ENCODE measurements around the gene C3orf33.

The C3orf33 gene

GRCh38 chr3:155741603-155742002 lies 64.5 kb downstream of the C3orf33 start:
- no peak for DNase-seq (ENCODE audit: low read depth)

- DNase-seq (ENCODE audit: low read depth) = no peak
Observed at GRCh38 chr3:155741101-155741500, 65.0 kb downstream of the C3orf33 start.

GRCh38 chr3:155739154-155739553 lies 66.9 kb downstream of the C3orf33 start:
- DNase-seq (ENCODE audit: low read depth) = no peak

GRCh38 chr3:155738580-155739076 lies 67.5 kb downstream of the C3orf33 start:
- no peak for DNase-seq (ENCODE audit: low read depth)

- DNase-seq (ENCODE audit: low read depth) = no peak
Observed at GRCh38 chr3:155737844-155738460, 68.1 kb downstream of the C3orf33 start.

- no peak for DNase-seq (ENCODE audit: low read depth)
Observed at GRCh38 chr3:155736381-155736780, 69.7 kb downstream of the C3orf33 start.

- no peak for DNase-seq (ENCODE audit: low read depth)
Observed at GRCh38 chr3:155730843-155731242, 75.2 kb downstream of the C3orf33 start.

- DNase-seq (ENCODE audit: low read depth) = no peak
Observed at GRCh38 chr3:155727836-155728235, 78.2 kb downstream of the C3orf33 start.

GRCh38 chr3:155714295-155714718 lies 91.8 kb downstream of the C3orf33 start:
- no peak for DNase-seq (ENCODE audit: low read depth)
